Activated CD8-positive, alpha-beta memory T cell treated with anti-CD3 and anti-CD28 coated beads, Interleukin-2, amount 50 U/mL, for 48 hours (primary cell): Measurements from ENCODE around the gene GPR137B.
"Not testable (repeated sequence)": the region's sequence is repeated elsewhere in the genome, so short reads cannot be mapped to it uniquely, and the experiment has no call there.

Experiments
- DNase-seq: peaks from one replicate; pipeline ENCODE4 v3.0.0-alpha.2; 2020

GPR137B gene

GRCh38 chr1:236163463-236164153, 21.3 kb downstream of the GPR137B start:
- DNase-seq, result peak; percentile 44

- DNase-seq, result peak; percentile 23
Measured at GRCh38 chr1:236164273-236164672, 21.9 kb downstream of the GPR137B start.

- DNase-seq, result peak; percentile 35
Measured at GRCh38 chr1:236165238-236165981, 23.1 kb downstream of the GPR137B start.

GRCh38 chr1:236166041-236166440, 23.7 kb downstream of the GPR137B start:
- no peak for DNase-seq

GRCh38 chr1:236167154-236167553, 24.8 kb downstream of the GPR137B start:
- DNase-seq, result no peak

- peak; percentile 32 for DNase-seq
Measured at GRCh38 chr1:236167578-236167977, 25.2 kb downstream of the GPR137B start.

GRCh38 chr1:236168716-236169429, 26.5 kb downstream of the GPR137B start:
- DNase-seq, result peak; percentile 49

- DNase-seq, result no peak
Measured at GRCh38 chr1:236172041-236172579, 29.8 kb downstream of the GPR137B start.

- DNase-seq, result no peak
Measured at GRCh38 chr1:236173174-236173767, 30.9 kb downstream of the GPR137B start.

- DNase-seq, result no peak
Measured at GRCh38 chr1:236175642-236176336, 33.5 kb downstream of the GPR137B start.

- DNase-seq, result no peak
Measured at GRCh38 chr1:236176337-236177336, 34.3 kb downstream of the GPR137B start.

- DNase-seq, result no peak
Measured at GRCh38 chr1:236179634-236180033, 37.3 kb downstream of the GPR137B start.

GRCh38 chr1:236181059-236181458, 38.7 kb downstream of the GPR137B start:
- no peak for DNase-seq

- no peak for DNase-seq
Measured at GRCh38 chr1:236185687-236186086, 43.3 kb downstream of the GPR137B start.

GRCh38 chr1:236186471-236186870, 44.1 kb downstream of the GPR137B start:
- not testable (repeated sequence) for DNase-seq

GRCh38 chr1:236188084-236188483, 45.7 kb downstream of the GPR137B start:
- DNase-seq, result not testable (repeated sequence)

- DNase-seq, result no peak
Measured at GRCh38 chr1:236193184-236193583, 50.8 kb downstream of the GPR137B start.

GRCh38 chr1:236200925-236201324, 58.6 kb downstream of the GPR137B start:
- no peak for DNase-seq

- DNase-seq, result no peak
Measured at GRCh38 chr1:236201786-236202185, 59.4 kb downstream of the GPR137B start.

GRCh38 chr1:236204039-236204438, 61.7 kb downstream of the GPR137B start:
- no peak for DNase-seq

GRCh38 chr1:236204656-236205055, 62.3 kb downstream of the GPR137B start:
- DNase-seq, result no peak
